Effector memory CD4-positive, alpha-beta T cell (primary cell): ENCODE measurements around the gene WWC2.

Source experiments
- DNase-seq, 3 donors: peaks; one replicate each; pipeline ENCODE4 v3.0.0-alpha.2; 2020
- H3K27ac ChIP-seq: 2 replicates; pipeline ENCODE4 v1.7.0; 2013; ENCODE audit warnings: mild to moderate bottlenecking, low read length, moderate library complexity; ENCODE audit not compliant: insufficient read depth, poor library complexity, severe bottlenecking
- H3K27me3 ChIP-seq: replicated peaks from 2 replicates; pipeline ENCODE4 v1.7.0; 2013; ENCODE audit warnings: mild to moderate bottlenecking, low read length; ENCODE audit not compliant: insufficient read depth, control insufficient read depth, poor library complexity, severe bottlenecking
- H3K36me3 ChIP-seq: 2 replicates; pipeline ENCODE4 v1.7.0; 2013; ENCODE audit warnings: mild to moderate bottlenecking, low read length, moderate library complexity; ENCODE audit not compliant: control insufficient read depth, insufficient read depth
- H3K4me1 ChIP-seq: 2 replicates; pipeline ENCODE4 v1.7.0; 2013; ENCODE audit warnings: low read length, mild to moderate bottlenecking; ENCODE audit not compliant: control insufficient read depth, insufficient read depth, poor library complexity, severe bottlenecking
- H3K4me3 ChIP-seq: 2 replicates; pipeline ENCODE4 v1.7.0; 2013; ENCODE audit warnings: low read length, low read depth, mild to moderate bottlenecking; ENCODE audit not compliant: insufficient read depth, poor library complexity, severe bottlenecking
- H3K9me3 ChIP-seq: 2 replicates; pipeline ENCODE4 v1.7.0; 2013; ENCODE audit warnings: mild to moderate bottlenecking, low read length, moderate library complexity; ENCODE audit not compliant: control insufficient read depth

The WWC2 gene

DNA sequence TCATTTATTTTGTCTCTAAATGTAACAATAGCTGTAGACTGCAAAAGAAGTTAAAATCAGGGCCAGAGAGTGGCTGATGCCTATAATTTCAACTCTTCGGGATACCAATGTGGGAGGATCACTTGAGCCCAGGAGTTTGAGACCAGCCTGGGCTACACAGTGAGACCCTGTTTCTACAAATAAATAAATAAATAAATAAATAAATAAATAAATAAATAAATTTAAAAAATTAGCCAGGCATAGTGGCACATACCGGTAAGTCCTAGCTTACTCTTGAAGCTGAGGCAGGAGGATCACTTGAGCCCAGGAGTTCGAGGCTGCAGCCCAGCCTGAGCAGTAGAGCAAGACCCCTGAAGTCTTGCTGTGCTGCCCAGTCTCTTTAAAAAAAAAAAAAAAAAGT, 79.1 kb downstream of the WWC2 start:
- no peak overlapping the region for H3K27ac ChIP-seq
- no peaks in the 10 kb centered on the region for H3K27me3 ChIP-seq
- no peaks in the 10 kb centered on the region for H3K4me1 ChIP-seq
- no peak for DNase-seq
- no peaks in the 10 kb centered on the region for H3K9me3 ChIP-seq
- H3K36me3 ChIP-seq = no peaks in the 10 kb centered on the region
- H3K4me3 ChIP-seq = no peak overlapping the region

DNA sequence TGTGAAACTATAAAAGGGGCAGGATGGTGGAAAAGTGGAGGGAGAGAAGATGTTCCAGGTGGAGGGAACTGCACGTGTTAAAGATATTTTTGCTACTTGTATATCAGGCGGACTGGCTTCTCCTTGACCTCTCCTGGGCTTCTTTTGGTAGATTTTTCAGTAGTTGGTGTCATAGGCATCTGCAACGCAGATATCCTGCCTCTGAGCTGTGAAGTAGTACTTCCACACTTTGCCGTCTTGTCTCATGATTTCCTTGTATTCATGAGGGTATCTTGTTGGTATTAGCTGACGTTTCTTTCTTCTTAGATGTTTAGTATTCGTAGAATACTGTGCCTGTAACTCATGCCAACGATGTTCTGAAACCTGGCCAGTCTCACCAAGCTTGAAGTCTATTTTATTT, 81.0 kb downstream of the WWC2 start:
- no peaks in the 10 kb centered on the region for H3K27me3 ChIP-seq
- no peaks in the 10 kb centered on the region for H3K9me3 ChIP-seq
- DNase-seq = no peak
- no peaks in the 10 kb centered on the region for H3K36me3 ChIP-seq
- H3K27ac ChIP-seq = no peak overlapping the region
- no peaks in the 10 kb centered on the region for H3K4me1 ChIP-seq
- no peak overlapping the region for H3K4me3 ChIP-seq

DNA sequence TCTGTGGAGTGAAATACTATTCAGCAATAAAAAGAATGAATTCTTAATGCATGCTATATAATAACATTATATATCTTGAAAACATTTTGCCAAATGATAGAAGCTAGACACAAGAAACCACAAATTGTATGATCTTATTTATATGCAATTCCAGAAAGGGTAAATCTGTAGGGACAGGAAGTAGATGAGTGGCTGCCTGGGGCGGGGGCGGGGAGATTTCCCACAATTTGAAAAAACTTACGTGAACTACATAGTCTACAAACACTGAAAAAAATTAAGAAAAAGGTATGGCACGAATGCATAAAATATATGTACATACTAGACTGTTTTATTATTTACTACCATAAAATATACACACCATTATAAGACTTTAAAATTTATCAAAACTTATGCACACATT, 81.6 kb downstream of the WWC2 start:
- no peak overlapping the region for H3K4me3 ChIP-seq
- H3K27me3 ChIP-seq = no peaks in the 10 kb centered on the region
- no peaks in the 10 kb centered on the region for H3K36me3 ChIP-seq
- no peaks in the 10 kb centered on the region for H3K9me3 ChIP-seq
- H3K27ac ChIP-seq = no peak overlapping the region
- DNase-seq = no peak
- no peaks in the 10 kb centered on the region for H3K4me1 ChIP-seq

DNA sequence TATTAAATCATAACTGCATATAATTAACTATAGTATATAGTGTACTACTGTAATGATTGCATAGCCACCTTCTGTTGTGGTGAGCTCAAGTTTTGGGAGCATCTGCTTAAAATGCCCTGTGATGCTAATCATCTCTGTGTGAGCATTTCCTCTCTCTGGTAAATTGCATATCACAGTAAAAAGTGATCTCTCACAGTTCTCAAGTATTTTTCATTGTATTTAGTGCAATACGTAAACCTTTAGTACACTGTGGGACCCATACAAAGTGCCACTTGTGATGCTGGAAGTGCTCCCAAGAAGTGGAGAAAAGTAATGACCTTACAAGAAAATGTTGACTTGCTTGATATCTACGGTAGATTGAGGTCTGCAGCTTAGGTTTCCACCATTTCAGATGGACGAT, 82.0 kb downstream of the WWC2 start:
- no peak for DNase-seq
- H3K4me1 ChIP-seq = no peaks in the 10 kb centered on the region
- H3K27ac ChIP-seq = no peak overlapping the region
- no peaks in the 10 kb centered on the region for H3K36me3 ChIP-seq
- H3K4me3 ChIP-seq = no peak overlapping the region
- no peaks in the 10 kb centered on the region for H3K9me3 ChIP-seq
- H3K27me3 ChIP-seq = no peaks in the 10 kb centered on the region

DNA sequence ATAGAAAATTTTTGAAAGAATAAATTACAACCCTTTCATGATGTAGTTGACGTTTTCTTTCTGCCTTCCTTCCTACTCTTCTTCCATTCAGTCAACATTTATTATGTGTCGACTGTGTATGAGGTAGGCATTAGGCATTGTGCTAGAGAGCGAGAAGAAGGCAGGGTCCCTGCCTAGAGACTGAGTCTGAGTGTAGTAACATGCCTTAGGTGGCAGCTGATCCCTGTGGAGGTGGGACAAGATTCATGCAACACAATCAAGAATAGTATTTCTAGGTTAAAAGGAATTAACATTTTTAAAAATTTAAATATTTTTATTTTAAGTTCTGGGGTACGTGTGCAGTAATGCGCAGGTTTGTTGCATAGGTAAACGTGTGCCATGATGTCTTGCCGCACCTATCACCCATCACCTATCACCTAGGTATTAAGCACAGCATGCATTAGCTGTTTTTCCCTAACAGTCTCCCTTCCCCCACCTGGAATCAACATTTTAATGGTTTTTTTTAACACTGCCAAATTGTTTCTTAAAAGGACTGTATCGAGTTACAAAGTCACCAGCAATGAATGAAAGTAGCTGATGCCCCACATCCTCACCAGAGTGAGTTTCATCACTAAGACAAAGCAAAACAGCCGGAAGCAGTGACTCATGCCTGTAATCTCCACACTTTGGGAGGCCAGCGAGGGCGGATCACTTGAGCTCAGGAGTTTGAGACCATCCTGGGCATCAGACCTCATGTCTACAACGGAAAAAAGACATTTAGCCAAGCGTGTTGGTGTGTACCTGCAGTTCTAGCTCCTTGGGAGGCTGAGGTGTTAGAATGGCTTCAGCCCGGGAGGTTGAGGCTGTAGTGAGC, 84.0 kb downstream of the WWC2 start:
- no peak for DNase-seq

DNA sequence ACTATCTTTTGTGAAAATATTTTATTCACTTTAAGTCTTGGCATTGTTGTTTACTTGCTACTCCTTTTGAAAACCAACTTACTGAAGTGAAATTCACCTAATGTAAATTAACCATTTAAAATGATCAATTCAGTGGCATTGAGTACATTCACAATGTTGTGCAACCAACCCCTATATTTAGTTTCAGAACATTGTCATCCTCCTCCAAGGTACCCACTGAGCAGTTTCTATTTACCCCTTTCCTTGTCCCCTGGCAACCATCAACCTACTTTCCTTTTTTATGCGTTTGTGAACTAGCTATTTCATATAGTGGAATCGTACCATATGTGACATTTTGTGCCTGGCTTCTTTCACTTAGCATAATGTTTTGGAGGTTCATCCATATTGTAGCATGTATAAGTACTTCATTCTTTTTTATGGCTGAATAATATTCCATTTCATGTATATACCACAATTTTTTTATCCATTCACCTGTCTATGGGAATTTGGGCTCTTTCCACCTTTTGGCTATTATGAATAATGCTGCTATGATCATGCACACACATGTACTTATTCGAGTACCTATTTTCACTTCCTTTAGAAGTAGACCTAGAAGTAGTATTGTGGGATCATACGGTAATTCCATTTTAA, 85.0 kb downstream of the WWC2 start:
- H3K4me1 ChIP-seq = no peaks in the 10 kb centered on the region
- DNase-seq = no peak
- no peak overlapping the region for H3K27ac ChIP-seq
- H3K36me3 ChIP-seq = no peaks in the 10 kb centered on the region
- no peaks in the 10 kb centered on the region for H3K27me3 ChIP-seq
- no peaks in the 10 kb centered on the region for H3K9me3 ChIP-seq
- no peak overlapping the region for H3K4me3 ChIP-seq

More for the DNA sequence above, 84.0 kb downstream of the WWC2 start:
- Histone ChIP-seq H3K4me1 (no peaks in the 10 kb centered on the region), H3K9me3 (no peaks in the 10 kb centered on the region), H3K4me3 (no peak overlapping the region), H3K27me3 (no peaks in the 10 kb centered on the region), H3K36me3 (no peaks in the 10 kb centered on the region), H3K27ac (no peak overlapping the region)

DNA sequence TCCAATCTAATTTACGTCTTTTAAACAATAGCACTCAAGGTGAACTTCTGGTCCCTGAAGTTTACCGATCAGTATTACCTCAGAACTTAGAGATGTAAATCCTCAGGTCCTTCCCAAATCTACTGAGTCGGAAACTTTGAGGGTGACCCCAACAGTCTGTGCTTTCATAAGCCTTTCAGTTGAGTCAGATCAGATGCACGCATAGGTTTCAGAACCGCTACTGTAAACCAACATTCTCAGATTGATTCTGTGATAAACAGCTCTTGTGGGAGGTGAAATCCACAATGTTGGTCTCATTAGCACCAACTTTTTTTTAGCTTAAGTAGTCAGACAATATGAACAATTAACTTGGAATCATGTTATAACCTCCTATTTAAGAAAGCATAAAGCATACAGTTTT, 86.0 kb downstream of the WWC2 start:
- Histone ChIP-seq H3K27ac (no peak overlapping the region), H3K9me3 (no peaks in the 10 kb centered on the region), H3K27me3 (no peaks in the 10 kb centered on the region), H3K36me3 (no peaks in the 10 kb centered on the region), H3K4me1 (no peaks in the 10 kb centered on the region), H3K4me3 (no peak overlapping the region)
- no peak for DNase-seq

DNA sequence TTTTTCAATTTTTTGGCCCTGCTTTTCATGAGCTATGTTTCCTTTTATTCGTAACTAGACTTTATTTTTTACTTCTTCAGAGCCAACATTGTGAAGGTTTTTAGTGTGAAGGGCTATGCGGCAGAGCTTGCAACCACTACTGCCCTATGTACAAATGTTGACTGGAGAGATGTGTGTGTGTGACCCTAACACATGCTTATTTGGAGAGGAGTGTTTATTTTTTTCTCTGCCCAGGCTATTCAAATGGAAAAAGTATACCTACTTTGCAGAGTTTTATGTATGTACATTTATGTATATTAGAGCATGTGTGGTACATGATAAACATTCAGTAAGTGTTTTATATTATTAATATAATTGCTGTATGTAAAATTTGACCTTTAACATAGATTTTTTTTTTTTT, 86.5 kb downstream of the WWC2 start:
- no peak for DNase-seq
- Histone ChIP-seq H3K27ac (no peak overlapping the region), H3K9me3 (no peaks in the 10 kb centered on the region), H3K4me3 (no peak overlapping the region), H3K27me3 (no peaks in the 10 kb centered on the region), H3K4me1 (no peaks in the 10 kb centered on the region), H3K36me3 (no peaks in the 10 kb centered on the region)

DNA sequence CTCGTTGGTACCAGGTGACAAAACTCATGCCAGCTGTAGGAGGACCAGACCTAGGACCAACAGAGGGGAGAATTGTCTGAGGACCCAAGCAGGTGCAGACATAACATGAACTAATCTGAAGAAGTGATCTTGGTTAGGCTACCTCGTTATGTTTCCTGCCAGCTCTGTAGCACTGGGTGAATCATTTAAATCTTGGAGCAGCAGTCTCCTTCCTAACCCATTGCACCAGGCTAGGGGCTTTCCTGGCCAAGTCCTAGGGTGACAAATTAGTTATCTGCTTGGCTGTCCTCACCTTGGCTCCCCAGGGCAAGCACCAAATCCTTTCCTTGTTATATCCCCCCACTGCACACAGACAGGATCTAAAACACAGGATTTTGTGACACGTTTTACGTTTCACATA, 87.8 kb downstream of the WWC2 start:
- Histone ChIP-seq H3K4me3 (no peak overlapping the region), H3K27ac (no peak overlapping the region), H3K27me3 (no peaks in the 10 kb centered on the region), H3K9me3 (no peaks in the 10 kb centered on the region), H3K36me3 (no peaks in the 10 kb centered on the region), H3K4me1 (no peaks in the 10 kb centered on the region)
- DNase-seq = no peak

DNA sequence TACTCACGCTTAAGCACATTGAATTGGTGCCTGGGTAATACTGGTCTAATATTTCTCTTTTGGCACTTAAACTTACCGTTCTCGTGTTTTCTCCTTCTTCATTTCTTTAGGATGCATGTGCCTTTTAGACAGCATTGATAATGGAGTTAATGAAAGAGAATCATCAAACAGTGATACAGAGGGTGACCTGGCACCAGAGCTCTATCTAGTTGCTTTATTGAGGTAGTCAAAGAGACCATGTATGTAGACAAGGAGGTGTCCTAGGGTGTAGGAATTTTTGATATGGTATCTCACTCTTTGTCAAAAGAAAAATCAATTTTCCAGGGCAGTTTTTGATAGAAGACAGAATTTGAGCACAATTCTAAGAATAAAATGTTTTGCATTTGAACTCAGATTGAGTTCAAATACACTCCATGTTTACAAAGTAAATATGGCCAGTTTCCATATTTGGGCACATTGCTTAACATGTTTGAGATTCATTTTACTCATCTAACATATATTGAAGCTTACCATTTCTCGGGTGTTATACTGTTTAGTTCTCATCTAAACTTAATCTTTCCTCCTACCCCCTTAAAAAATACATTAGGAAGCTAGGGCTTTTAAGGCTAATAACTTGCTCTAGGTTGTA, 92.0 kb downstream of the WWC2 start:
- Histone ChIP-seq H3K36me3 (no peaks in the 10 kb centered on the region), H3K27ac (no peak overlapping the region), H3K4me1 (no peaks in the 10 kb centered on the region), H3K27me3 (no peaks in the 10 kb centered on the region), H3K4me3 (no peak overlapping the region), H3K9me3 (no peaks in the 10 kb centered on the region)
- no peak for DNase-seq
